Upper lobe of left lung (tissue), 6 donors: ENCODE measurements around the gene ZC2HC1B. TPM values are rescaled to one million over a fixed set of nuclear protein-coding genes. Genes with fewer than 3 reads are reported as not detected.

Experiments
- ATAC-seq, 2 donors: fragments of 200-7000 bp; cut with Tn5 transposase; one replicate each; pipeline ENCODE4 v1.9.1; 2022; ENCODE audit warnings: mild to moderate bottlenecking in 2 of 2, moderate library complexity in 2 of 2; ENCODE audit not compliant: low FRiP score in 2 of 2
- DNase-seq, 2 donors: peaks; one replicate each; pipeline ENCODE4 v3.0.0-alpha.2; 2019 to 2020
- H3K27ac ChIP-seq, 4 donors: fragments of 200-600 bp; sonication (generic); one replicate each; pipeline ENCODE4 v1.5.1; 2016 to 2019
- H3K27me3 ChIP-seq, 4 donors: fragments of 200-600 bp; sonication (generic); one replicate each; pipeline ENCODE4 v1.5.1; 2017 to 2019
- H3K36me3 ChIP-seq, 4 donors: fragments of 200-600 bp; sonication (generic); one replicate each; pipeline ENCODE4 v1.5.1; 2016 to 2019
- H3K4me1 ChIP-seq, 4 donors: fragments of 200-600 bp; sonication (generic); one replicate each; pipeline ENCODE4 v1.5.1; 2018 to 2019
- H3K4me3 ChIP-seq, 4 donors: fragments of 200-600 bp; sonication (generic); one replicate each; pipeline ENCODE4 v1.5.1; 2017 to 2019; ENCODE audit warnings: mild to moderate bottlenecking in 2 of 4, moderate library complexity in 1 of 4
- H3K9me3 ChIP-seq, 4 donors: fragments of 200-600 bp; sonication (generic); one replicate each; pipeline ENCODE4 v1.5.1; 2018 to 2019
- CTCF ChIP-seq, 6 experiments: fragments of 450-650 bp in 4 of 6; fragments of 200-600 bp in 2 of 6; sonication (generic) in 2 of 6; IDR thresholded peaks; one replicate each; pipeline ENCODE4 v1.5.1; 2016 to 2019; ENCODE audit warnings: antibody characterized with exemption in 6 of 6
- EP300 ChIP-seq, 4 donors: sonication (generic); formaldehyde crosslinking; IDR thresholded peaks; one replicate each; pipeline ENCODE4 v1.5.1; 2017; ENCODE audit warnings: antibody characterized with exemption in 4 of 4, control low read depth in 2 of 4
- POLR2A ChIP-seq, 4 donors: fragments of 450-650 bp; IDR thresholded peaks; one replicate each; pipeline ENCODE4 v1.5.1; 2016 to 2017; ENCODE audit warnings: antibody characterized with exemption in 4 of 4, mild to moderate bottlenecking in 2 of 4
- POLR2AphosphoS5 ChIP-seq, 2 donors: sonication (generic); formaldehyde crosslinking; IDR thresholded peaks; one replicate each; pipeline ENCODE4 v1.5.1; 2017; ENCODE audit warnings: antibody characterized with exemption in 2 of 2
- WGBS, 2 donors: methylation state at CpG; one replicate each; pipeline ENCODE4 v1.1.5; 2017 to 2018; 5-methylcytosine and 5-hydroxymethylcytosine counted together
- small RNA-seq, 4 donors: library from RNA; depleted of rRNA; stranded (forward); fragments of <200 nt; gene quantifications; one replicate each; pipeline ENCODE3, GENCODE V24; 2016
- total RNA-seq, 6 donors: library from RNA; depleted of rRNA in 4 of 6; stranded (reverse); fragments of >200 nt in 4 of 6; gene quantifications; one replicate each; pipeline versions ENCODE4 v1.1.0 to v1.2.1, GENCODE V29; 2016 to 2021
- donor health status: DM: no; HTN: no; CAD: no; lungs with moderate emphysema.
- donor health status: DM: no; HTN: yes; CAD: no; lungs with severe emphysema.

Gene ZC2HC1B
- total RNA-seq, 6 donors from 2014 or later: not detected

- no peak for ATAC-seq
Measured at GRCh38 chr6:143980921-143981320, 116.6 kb downstream of the ZC2HC1B start.

GRCh38 chr6:143982968-143983367 lies 118.7 kb downstream of the ZC2HC1B start:
- Histone ChIP-seq H3K4me3 (no peak overlapping the region), H3K4me1 (no peaks in the 10 kb centered on the region), H3K27ac (no peak overlapping the region), H3K27me3 (no peaks in the 10 kb centered on the region), H3K9me3 (no peaks in the 10 kb centered on the region), H3K36me3 (no peaks in the 10 kb centered on the region)
- DNase-seq (no peak), ATAC-seq (no peak)
- TF ChIP-seq EP300 (IDR thresholded peaks at IDR 0.05): no peak
- TF ChIP-seq CTCF (IDR thresholded peaks at IDR 0.05): no peak
- no peak for TF ChIP-seq POLR2AphosphoS5 (IDR thresholded peaks at IDR 0.05)
- TF ChIP-seq POLR2A (IDR thresholded peaks at IDR 0.05): no peak
- 63 to 68% methylated on average over 2 of the region's 2 CpGs for WGBS, 2 donors

More at GRCh38 chr6:143980921-143981320, 116.6 kb downstream of the ZC2HC1B start:
- no peaks in the 10 kb centered on the region for H3K36me3 ChIP-seq
- H3K4me1 ChIP-seq: no peaks in the 10 kb centered on the region
- no peaks in the 10 kb centered on the region for H3K9me3 ChIP-seq
- H3K4me3 ChIP-seq: no peak overlapping the region
- H3K27me3 ChIP-seq: no peaks in the 10 kb centered on the region
- H3K27ac ChIP-seq: no peak overlapping the region
- WGBS, 2 donors: 100% methylated on average over 1 of the region's 1 CpG
- DNase-seq: no peak
- TF ChIP-seq POLR2AphosphoS5 (IDR thresholded peaks at IDR 0.05) (no peak), CTCF (IDR thresholded peaks at IDR 0.05) (no peak), EP300 (IDR thresholded peaks at IDR 0.05) (no peak), POLR2A (IDR thresholded peaks at IDR 0.05) (no peak)

- no peaks in the 10 kb centered on the region for H3K4me1 ChIP-seq
- no peaks in the 10 kb centered on the region for H3K36me3 ChIP-seq
- 72 to 76% methylated on average over 2 of the region's 2 CpGs for WGBS, 2 donors
- TF ChIP-seq POLR2A (IDR thresholded peaks at IDR 0.05) (no peak), POLR2AphosphoS5 (IDR thresholded peaks at IDR 0.05) (no peak), CTCF (IDR thresholded peaks at IDR 0.05) (no peak), EP300 (IDR thresholded peaks at IDR 0.05) (no peak)
- H3K27ac ChIP-seq: no peak overlapping the region
- no peaks in the 10 kb centered on the region for H3K9me3 ChIP-seq
- no peaks in the 10 kb centered on the region for H3K27me3 ChIP-seq
- H3K4me3 ChIP-seq: no peak overlapping the region
- DNase-seq (no peak), ATAC-seq (no peak)
Measured at GRCh38 chr6:143984666-143985065, 120.4 kb downstream of the ZC2HC1B start.

- TF ChIP-seq CTCF (IDR thresholded peaks at IDR 0.05) (no peak), POLR2A (IDR thresholded peaks at IDR 0.05) (no peak)
- Histone ChIP-seq H3K4me1 (no peaks in the 10 kb centered on the region), H3K9me3 (no peaks in the 10 kb centered on the region), H3K27ac (no peak overlapping the region), H3K36me3 (no peaks in the 10 kb centered on the region), H3K27me3 (no peaks in the 10 kb centered on the region), H3K4me3 (no peak overlapping the region)
- ATAC-seq: no peak
- 85 to 89% methylated on average over 5 of the region's 5 CpGs for WGBS, 2 donors
- DNase-seq: no peak
Measured at GRCh38 chr6:143986463-143987065, 122.3 kb downstream of the ZC2HC1B start.

Small RNAs within 50 kb of the gene (small RNA-seq; reads per million reads assigned to genes)
- 0 reads per million in 4 donors for gene ZC2HC1B

Other genes with a start within 250 kb of the ZC2HC1B start
- gene PHACTR2, start 186.5 kb upstream of the ZC2HC1B start, total RNA-seq: 100 to 1,000 TPM in 4 of 6 donors, 10 to 100 TPM in 2; 68.1 to 133 (median 109) TPM
- gene LTV1, start 21.1 kb upstream of the ZC2HC1B start, total RNA-seq: 10 to 100 TPM; 18.7 to 29.3 (median 21.5) TPM
- 10 to 100 TPM; 22.5 to 47.5 (median 35.4) TPM for gene PLAGL1, start 143.8 kb downstream of the ZC2HC1B start, total RNA-seq
- 100 to 1,000 TPM in 3 of 6 donors, 10 to 100 TPM in 3; 47.1 to 157 (median 96.9) TPM for gene SF3B5, start 231.1 kb downstream of the ZC2HC1B start, total RNA-seq